Measurements from ENCODE around the gene SIM1.

SIM1 gene

DNA sequence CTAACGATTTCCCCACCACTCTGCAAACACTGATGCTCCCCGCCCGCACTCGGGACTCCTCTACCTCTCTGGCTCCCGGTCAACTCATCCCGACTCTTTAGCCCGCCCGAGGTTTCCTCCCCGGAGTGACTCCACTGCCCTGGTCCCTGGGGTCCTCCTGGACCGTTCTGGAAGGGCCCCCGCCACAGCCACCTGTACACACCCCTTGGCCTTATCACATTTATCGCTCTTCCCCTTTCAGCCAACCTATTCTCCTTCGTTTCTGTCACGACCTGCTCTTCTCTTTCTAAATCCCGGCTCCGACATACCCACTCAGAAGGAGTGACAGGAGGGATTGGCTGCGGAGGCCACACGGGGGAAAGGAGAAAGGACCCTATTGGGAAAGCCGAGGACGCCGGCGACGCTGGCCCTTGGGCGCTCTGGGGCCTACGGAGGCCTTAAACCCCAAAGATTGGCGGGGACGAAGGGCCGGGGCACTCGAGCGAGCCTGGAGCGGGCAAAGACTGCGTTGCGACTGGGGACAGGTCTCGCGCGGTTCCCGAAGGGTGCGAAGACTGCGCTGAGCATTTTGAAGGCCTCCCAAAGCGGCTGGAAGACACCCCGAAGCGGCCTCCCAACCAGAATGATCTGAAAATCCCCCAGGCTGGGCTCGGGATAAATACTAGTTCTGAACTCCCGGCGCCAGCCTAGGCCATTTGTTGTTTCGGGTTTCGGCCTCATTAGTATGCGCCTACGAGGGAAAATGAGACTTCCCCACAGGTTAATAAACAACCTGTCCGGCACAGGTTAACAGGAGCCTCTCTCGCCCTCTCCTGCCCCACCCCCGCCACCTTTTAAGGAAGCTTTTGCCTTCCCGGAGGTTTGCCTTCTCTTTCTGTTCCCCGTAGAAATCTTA is 9.2 kb downstream of the SIM1 start:
- DNase-seq = no peak

DNA sequence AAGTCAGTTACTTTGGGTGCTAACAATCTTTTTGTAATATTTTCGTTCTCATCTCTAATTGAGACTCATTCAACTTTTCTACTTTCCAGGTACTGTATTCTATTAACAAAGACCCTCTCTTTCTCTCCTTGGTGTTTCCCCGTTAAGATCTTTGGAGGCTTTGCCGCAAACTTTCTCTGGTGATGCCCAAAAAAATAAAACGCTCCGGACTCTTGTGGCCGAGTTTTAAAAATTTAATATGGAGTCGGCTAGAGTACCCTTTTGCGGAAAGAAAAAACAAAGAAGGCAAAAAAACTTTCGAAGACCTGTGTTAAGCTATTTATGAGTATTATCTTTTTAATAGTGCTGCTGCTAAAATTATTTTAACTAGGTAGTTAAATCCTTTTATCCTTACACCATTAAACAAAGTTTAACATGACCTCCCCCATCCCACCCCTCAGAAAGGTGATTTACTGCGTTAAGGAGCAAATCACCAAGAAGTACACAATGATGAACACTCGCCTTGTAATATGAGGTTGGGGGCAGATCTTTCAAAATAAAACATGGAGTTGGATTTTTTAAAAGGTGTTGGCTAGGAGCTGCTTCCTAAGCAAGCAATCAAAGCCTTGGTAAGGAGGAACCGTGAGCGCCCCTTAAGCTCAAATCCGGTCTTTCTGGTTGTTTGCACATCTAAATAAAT is 10.0 kb downstream of the SIM1 start:
- no peak for DNase-seq

DNA sequence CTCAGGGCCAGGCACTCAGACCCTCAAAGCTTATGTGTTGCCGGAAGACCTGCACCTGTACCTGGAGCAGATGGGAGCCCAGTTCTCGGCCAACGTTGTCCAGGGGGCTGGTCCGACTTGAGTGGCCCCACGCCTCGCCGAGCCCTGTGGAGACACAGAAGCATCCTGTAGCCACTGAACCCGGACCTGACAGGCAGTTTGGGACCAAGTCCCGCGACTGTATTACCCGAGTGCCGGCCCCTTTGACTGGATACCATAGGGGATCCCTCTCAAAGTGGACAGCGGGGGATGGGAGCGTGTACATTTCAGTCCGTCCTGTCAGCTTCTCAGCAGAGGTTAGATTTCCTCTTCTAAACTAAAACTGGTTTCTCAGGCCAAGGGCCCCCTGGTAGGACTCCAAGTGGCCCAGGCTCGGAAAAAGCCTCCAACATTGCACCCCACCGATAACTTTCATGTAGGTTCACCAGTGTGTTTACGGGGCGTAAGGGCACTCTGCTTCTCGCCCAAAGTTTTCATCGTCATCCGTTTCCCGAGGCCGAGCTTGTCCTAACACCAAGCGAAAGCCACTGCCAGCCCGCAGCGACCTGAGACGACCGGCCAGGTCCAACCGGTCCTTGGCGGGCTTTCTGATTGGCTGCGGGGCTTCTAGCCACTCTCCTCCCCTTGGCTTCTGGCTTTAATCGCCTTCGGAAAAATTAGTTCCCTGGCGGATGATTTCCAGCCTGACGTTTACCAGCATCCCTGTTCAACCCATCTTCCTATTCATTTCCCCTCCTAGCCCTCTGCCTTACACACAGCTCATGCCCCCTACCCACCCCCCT is 10.8 kb downstream of the SIM1 start:
- no peak for DNase-seq

DNA sequence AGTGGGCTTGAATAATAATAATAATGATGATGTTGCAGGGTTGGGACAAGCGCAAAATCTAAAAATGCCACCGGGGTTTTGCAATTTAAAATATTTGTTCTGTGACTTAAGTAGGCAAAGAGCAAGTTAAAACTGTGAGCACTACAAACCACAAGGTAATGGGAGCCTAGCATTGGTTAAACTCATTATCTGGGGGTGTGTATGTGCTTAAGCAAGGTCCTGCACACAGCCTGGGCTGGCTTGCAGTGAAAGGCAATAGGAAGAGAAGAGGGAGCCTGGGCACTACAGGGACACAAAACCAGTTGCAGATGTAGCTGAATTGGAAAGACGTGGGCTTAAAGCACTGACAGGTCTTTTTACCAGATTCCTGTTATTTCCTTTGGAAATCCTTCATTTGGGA is 11.7 kb downstream of the SIM1 start:
- DNase-seq = no peak

- DNase-seq = no peak
These were observed 13.1 kb downstream of the SIM1 start for GRCh38 chr6:100451577-100451976.

DNA sequence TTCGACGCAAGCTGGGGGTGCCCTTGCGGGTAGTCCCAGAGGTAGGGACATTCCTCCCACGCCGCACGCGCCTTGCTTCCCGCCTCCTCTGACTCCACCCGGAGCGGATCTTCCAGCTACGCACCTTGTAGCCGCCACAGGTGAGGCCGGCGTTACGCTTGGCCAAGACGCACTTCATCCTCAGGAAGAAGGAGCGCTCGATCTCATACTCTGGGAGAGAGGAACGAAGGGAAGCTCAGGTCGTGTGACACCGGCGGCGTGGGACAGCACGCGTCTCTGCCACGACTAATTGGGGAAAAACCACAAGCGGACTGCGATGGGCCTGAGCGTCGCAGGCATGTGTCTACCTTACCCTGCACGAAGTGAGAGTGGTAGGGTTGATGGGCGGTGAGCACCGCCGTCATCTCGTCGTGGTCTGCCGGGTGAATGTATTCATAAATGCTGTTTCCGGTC is 15.5 kb downstream of the SIM1 start:
- DNase-seq = no peak

DNA sequence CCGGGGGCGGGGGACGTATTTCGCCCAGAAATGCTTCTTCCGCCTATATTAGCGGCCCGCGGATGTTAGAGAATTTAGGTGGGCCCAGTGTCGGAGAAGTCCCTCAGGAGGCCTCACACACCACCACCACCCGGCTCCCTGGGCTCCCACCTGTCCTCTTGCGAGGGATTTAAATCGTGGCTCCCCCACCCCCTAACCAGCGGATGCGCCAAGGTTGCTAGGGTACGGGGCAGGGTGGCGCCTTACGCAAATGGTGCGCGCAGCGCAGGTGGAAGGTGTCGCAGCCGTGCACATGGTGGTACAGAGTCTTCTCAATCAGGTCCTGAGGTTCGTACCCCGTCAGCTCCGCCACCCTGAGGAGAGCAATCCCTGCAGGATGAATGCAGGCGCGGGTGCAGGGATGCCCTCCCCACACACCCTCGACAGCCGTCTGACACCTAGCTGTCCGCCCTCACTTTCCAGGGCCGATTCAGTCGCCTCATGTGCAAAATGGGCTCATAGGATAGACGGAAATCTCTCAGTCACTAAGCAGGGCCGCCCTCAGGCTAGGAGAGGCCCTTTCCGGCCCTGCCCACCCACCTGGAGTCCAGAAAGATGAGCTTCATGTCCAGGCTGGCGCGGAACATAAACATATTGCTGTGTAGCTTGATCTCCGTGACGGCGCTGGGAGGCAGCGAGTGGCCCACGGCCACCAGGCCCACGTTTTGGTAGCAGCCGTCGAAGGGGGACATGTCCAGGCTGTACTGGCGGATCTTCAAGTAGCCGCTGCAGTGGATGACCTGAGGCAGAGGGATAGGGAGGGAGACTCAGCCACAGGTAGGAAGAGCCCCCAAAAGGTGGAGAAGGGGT is 16.6 kb downstream of the SIM1 start:
- DNase-seq = no peak

DNA sequence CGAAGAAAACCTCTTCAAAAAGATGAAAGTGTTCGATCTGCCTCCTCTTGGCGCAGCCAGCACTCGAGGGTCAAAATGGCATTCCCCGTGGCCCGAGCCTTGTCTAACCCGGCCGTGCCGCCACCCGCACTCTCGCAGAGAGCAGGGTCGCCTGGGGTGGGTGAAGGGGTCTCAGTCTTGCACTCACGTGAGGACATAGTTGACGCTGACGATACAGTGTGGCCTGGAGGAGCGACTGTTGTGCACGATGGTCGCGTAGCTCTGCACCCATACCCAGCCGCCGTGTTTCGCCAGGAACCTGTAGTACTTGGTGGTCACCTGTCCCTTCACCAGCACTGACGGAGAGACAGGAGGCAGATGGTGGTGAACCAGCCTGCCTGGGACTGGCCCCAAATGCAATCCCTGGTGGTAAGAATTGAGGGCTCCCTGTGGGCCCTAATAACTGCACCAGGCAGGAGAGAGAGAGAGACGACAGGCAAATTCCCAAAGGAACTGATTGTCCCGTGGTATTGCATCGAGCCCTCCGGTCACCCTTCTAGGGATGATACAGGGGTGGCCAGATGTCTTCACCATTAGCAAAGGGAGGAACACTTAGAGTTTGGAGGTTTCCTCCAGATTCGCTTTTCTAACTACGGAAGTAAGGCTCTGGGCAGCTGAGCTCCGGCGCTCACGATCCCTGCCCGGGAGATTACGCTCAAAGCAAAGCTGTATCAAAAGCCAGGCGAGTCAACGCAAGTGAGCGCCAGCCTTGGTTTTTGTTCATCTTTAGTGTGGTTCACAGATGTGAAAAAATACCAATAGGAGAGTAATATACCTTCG is 17.4 kb downstream of the SIM1 start:
- no peak for DNase-seq

- no peak for DNase-seq
These were observed 18.3 kb downstream of the SIM1 start for GRCh38 chr6:100446115-100447080.

DNA sequence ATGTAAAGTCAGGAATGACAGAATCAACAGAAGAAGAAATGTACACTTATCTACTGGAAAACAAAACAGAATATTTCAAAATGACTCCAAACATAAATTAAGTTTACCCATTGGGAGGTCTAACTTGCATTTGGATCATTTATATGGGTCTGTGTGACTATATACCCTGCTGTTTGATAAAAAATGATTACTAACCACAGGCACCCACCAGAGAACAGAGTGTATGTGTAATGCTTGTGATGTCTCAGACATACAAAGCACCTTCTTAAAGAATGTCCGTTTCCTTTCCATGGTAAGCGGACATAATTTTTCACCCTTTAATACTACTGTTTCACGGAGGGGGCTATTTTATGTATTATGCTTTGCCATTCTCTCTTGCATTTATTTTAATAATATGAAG is 19.2 kb downstream of the SIM1 start:
- no peak for DNase-seq

DNA sequence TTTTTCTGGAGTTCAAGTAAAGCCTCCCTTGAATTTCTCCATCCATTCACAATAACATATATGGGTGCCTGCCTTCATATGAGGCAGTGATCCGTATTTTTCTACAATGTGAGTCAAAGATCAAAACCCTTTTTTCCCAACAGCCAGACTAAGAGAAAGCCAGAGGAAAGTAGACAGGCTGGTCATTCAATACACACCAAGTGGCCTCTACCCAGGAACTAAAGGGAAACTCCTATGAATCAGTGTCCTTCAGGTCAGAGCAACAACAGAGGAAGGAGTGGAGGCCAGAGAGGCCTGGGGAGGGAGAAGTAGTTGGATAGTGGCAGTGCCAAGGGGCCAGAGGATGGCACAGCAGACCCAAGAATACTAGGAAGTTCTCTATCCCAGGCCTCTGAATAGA is 23.8 kb downstream of the SIM1 start:
- DNase-seq = no peak

GRCh38 chr6:100435299-100435698 is 29.4 kb downstream of the SIM1 start:
- DNase-seq = no peak

DNA sequence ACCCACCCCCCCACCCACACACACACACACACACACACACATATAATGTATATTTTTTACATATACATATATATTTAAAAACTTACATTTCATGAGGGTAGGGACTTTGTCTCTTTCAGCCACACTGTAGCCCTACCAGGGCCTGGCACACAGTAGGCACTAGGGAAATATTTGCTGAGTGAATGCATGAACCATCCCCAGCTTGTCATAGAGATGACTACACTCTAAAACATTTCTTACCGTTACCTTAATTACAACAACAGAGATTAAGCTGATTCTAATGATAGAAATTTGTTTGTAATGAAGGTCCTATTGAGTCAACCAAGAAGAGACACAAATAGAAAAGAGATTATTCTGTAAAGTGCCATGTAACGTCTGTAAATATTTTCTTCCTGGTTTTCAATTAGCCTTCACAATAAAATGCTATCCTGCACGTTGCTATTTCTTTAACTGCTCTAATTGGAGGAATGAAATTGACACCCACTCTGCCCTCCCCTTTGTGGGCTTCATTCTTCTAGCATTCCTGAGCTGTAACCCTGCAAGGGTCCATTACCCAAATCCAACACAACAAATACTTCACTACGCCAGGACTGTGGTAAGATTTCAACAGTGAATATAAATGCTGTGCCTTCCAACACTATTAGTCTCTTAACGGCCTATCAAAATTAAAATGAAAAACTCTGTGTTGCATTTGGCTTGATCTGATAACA is 30.8 kb downstream of the SIM1 start:
- DNase-seq = no peak

DNA sequence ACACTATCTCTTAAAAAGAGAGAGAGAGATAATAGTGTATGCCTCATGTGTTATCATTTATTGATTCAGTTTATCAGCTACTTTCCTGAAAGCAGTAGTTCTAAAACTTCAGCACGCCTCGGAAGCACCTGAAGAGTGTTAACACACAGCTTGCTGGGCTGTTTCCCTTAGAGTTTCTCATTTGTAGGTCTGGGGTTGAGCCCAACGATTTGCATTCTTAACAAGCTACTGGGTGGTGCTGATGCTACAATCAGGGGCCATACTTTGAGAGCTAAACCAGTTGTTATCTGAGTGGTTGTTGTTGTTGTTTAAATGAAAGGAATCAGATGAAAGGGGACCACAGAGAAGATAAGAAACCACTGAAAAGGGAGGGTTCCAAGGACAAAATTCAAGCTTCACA is 32.6 kb downstream of the SIM1 start:
- DNase-seq = no peak

- no peak for DNase-seq
These were observed 33.8 kb downstream of the SIM1 start for GRCh38 chr6:100430962-100431361.

GRCh38 chr6:100427452-100427851 is 37.3 kb downstream of the SIM1 start:
- no peak for DNase-seq

GRCh38 chr6:100426744-100427338 is 37.9 kb downstream of the SIM1 start:
- no peak for DNase-seq

DNA sequence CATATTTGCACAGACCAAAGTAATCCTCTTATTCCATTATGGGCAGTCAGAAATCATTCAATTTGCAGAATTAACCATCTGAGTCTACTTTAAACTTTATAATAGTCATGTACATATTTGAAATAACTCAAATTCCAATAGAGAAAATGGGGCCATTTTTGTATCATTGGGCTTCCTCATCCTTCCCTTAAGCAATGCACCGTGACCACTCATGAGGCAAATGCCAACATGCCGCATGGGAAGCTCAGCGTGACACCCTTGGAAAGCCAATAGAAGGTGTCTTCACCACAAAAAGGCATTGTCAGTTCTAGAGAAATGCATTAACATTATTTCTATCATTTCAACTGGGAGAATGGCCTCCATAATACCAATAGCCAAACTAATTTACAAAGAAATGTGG is 38.5 kb downstream of the SIM1 start:
- no peak for DNase-seq

- DNase-seq = no peak
These were observed 44.0 kb downstream of the SIM1 start for GRCh38 chr6:100420711-100421110.
